OCI-LY1 (cell line): ENCODE measurements around the gene HPSE2.

Experiments
- CTCF ChIP-seq: fragments of 200-600 bp; sonication (generic), shearing (Covaris generic); IDR thresholded peaks from 2 replicates; pipeline ENCODE4 v1.5.1; 2017; ENCODE audit warnings: mild to moderate bottlenecking, antibody characterized with exemption, low read length, moderate library complexity, mixed read lengths
- EZH2 ChIP-seq: fragments of 200-600 bp; sonication (generic), shearing (Covaris generic); IDR thresholded peaks from 2 replicates; pipeline ENCODE4 v1.8.0; 2017; ENCODE audit warnings: borderline replicate concordance, mixed run types, mild to moderate bottlenecking, antibody characterized with exemption, low read length, moderate library complexity, mixed read lengths

GRCh38 chr10:98659951-98660350 lies 575.7 kb downstream of the HPSE2 start:
- TF ChIP-seq EZH2, result no peak
- TF ChIP-seq CTCF, result no peak
